GM23338 (cell line): ENCODE results near the gene PTGS1. TPM values are rescaled to one million over a fixed set of nuclear protein-coding genes. Genes with fewer than 3 reads are reported as not detected.
"Not testable (repeated sequence)": the region's sequence is repeated elsewhere in the genome, so short reads cannot be mapped to it uniquely, and the experiment has no call there.

ENCODE experiments used
- ATAC-seq: fragments of 200-7000 bp; cut with Tn5 transposase; 3 replicates; pipeline ENCODE4 v1.9.1; 2020
- DNase-seq: peaks from one replicate; pipeline ENCODE4 v3.0.0-alpha.2; 2015; ENCODE audit warnings: low spot score
- H2AFZ ChIP-seq: fragments of 200-600 bp; sonication (generic); 2 replicates; pipeline ENCODE4 v1.8.0; 2016; ENCODE audit warnings: antibody characterized with exemption, mild to moderate bottlenecking, moderate library complexity
- H3F3A ChIP-seq: fragments of 200-600 bp; sonication (generic); replicated peaks from 2 replicates; pipeline ENCODE4 v1.8.0; 2017; ENCODE audit warnings: antibody characterized with exemption, mixed run types, low read depth
- H3K27ac ChIP-seq: fragments of 200-600 bp; sonication (generic); 2 replicates; pipeline ENCODE4 v1.6.1; 2016; ENCODE audit warnings: low read depth
- H3K27me3 ChIP-seq: fragments of 200-600 bp; sonication (generic); 2 replicates; pipeline ENCODE4 v1.8.0; 2016; ENCODE audit warnings: mild to moderate bottlenecking, mixed run types, moderate library complexity; ENCODE audit not compliant: insufficient read depth
- H3K36me3 ChIP-seq: fragments of 200-600 bp; sonication (generic); 2 replicates; pipeline ENCODE4 v1.8.0; 2016; ENCODE audit warnings: mild to moderate bottlenecking; ENCODE audit not compliant: insufficient read depth
- H3K4me1 ChIP-seq: fragments of 200-600 bp; sonication (generic); 2 replicates; pipeline ENCODE4 v1.8.0; 2016; ENCODE audit warnings: mild to moderate bottlenecking, moderate library complexity; ENCODE audit not compliant: insufficient read depth
- H3K4me2 ChIP-seq: fragments of 200-600 bp; sonication (generic); 2 replicates; pipeline ENCODE4 v1.7.1; 2017; ENCODE audit warnings: mixed run types
- H3K4me3 ChIP-seq: fragments of 200-600 bp; sonication (generic); 2 replicates; pipeline ENCODE4 v1.6.1; 2016; ENCODE audit warnings: mixed run types
- H3K79me2 ChIP-seq: fragments of 200-600 bp; sonication (generic); replicated peaks from 2 replicates; pipeline ENCODE4 v1.8.0; 2017; ENCODE audit warnings: mild to moderate bottlenecking; ENCODE audit not compliant: insufficient read depth
- H3K9me2 ChIP-seq: fragments of 200-600 bp; sonication (generic); 2 replicates; pipeline ENCODE4 v1.8.0; 2017; ENCODE audit not compliant: insufficient read depth
- H4K20me1 ChIP-seq: fragments of 200-600 bp; sonication (generic); replicated peaks from 2 replicates; pipeline ENCODE4 v1.8.0; 2017; ENCODE audit warnings: mild to moderate bottlenecking; ENCODE audit not compliant: insufficient read depth
- H3K27ac Mint-ChIP-seq: 2 replicates; pipeline ENCODE4 v1.8.0; 2020; ENCODE audit warnings: inconsistent platforms, mild to moderate bottlenecking, moderate library complexity, mixed read lengths
- H3K27me3 Mint-ChIP-seq: 3 replicates; pipeline ENCODE4 v1.8.0; 2022; ENCODE audit warnings: low read depth, mild to moderate bottlenecking, moderate library complexity, mixed read lengths, inconsistent platforms; ENCODE audit not compliant: insufficient read depth, poor library complexity
- H3K36me3 Mint-ChIP-seq: 3 replicates; pipeline ENCODE4 v1.8.0; 2021; ENCODE audit warnings: low read depth, mild to moderate bottlenecking, inconsistent platforms, moderate library complexity, mixed read lengths
- H3K4me1 Mint-ChIP-seq: 3 replicates; pipeline ENCODE4 v1.8.0; 2020; ENCODE audit warnings: mild to moderate bottlenecking, inconsistent platforms, mixed read lengths
- H3K4me3 Mint-ChIP-seq: 3 replicates; pipeline ENCODE4 v1.8.0; 2021; ENCODE audit warnings: moderate library complexity, mild to moderate bottlenecking, inconsistent platforms, mixed read lengths
- H3K9me3 Mint-ChIP-seq: 3 replicates; pipeline ENCODE4 v1.8.0; 2020; ENCODE audit warnings: moderate library complexity, mild to moderate bottlenecking, inconsistent platforms, mixed read lengths
- CREB1 ChIP-seq: fragments of 250-450 bp; sonication (Bioruptor Pico); IDR thresholded peaks from 2 replicates; pipeline ENCODE4 v1.5.0; 2020; ENCODE audit warnings: low read depth, mild to moderate bottlenecking, moderate library complexity
- EZH2 ChIP-seq: fragments of 200-600 bp; sonication (generic); IDR thresholded peaks from one replicate; pipeline ENCODE4 v1.8.0; 2017; ENCODE audit warnings: antibody characterized with exemption, mild to moderate bottlenecking, low read depth; ENCODE audit not compliant: unreplicated experiment
- EZH2phosphoT487 ChIP-seq: fragments of 200-600 bp; sonication (generic); IDR thresholded peaks from one replicate; pipeline ENCODE4 v1.8.1; 2018; ENCODE audit warnings: antibody characterized with exemption; ENCODE audit not compliant: unreplicated experiment
- NANOG ChIP-seq: IDR thresholded peaks from 2 replicates; pipeline ENCODE4 v1.6.1; 2016; ENCODE audit warnings: antibody characterized with exemption, borderline replicate concordance
- POLR2AphosphoS5 ChIP-seq: IDR thresholded peaks from 2 replicates; pipeline ENCODE4 v1.6.1; 2016; ENCODE audit warnings: antibody characterized with exemption, low read depth
- ZNF331 ChIP-seq: fragments of 250-450 bp; sonication (Bioruptor Pico); IDR thresholded peaks from 2 replicates; pipeline ENCODE4 v1.5.0; 2020; ENCODE audit warnings: low read depth, mild to moderate bottlenecking, moderate library complexity
- polyA plus RNA-seq: library from polyadenylated mRNA; unstranded; fragments of >200 nt; fragmentation: Nextera tagmentation; extraction: Ambion mirVana; gene quantifications from 2 replicates; pipeline ENCODE4 v1.2.1, GENCODE V29; 2016
- total RNA-seq: library from RNA; depleted of rRNA; stranded (reverse); fragments of >200 nt; shearing (Covaris generic); gene quantifications from 2 replicates; pipeline ENCODE4 v1.2.3, GENCODE V29; 2014
- TF ChIP-seq, protein P1 (sequence below): fragments of 250-450 bp; sonication (Bioruptor Pico); IDR thresholded peaks from 2 replicates; pipeline ENCODE4 v1.5.0; 2020; ENCODE audit warnings: mild to moderate bottlenecking, moderate library complexity
- TF ChIP-seq, protein P2 (sequence below): IDR thresholded peaks from 2 replicates; pipeline ENCODE4 v1.6.1; 2016; ENCODE audit warnings: antibody characterized with exemption
- TF ChIP-seq, protein P3 (sequence below): IDR thresholded peaks from one replicate; pipeline ENCODE4 v1.6.1; 2018; ENCODE audit warnings: antibody characterized with exemption; ENCODE audit not compliant: unreplicated experiment
- TF ChIP-seq, protein P4 (sequence below), 2 experiments: fragments of 200-600 bp in 1 of 2; sonication (generic) in 1 of 2; conservative IDR thresholded peaks; 2 replicates each; pipeline versions ENCODE4 v1.5.1 to v1.6.1; 2016 to 2017; ENCODE audit warnings: antibody characterized with exemption in 2 of 2, low read depth in 2 of 2, mild to moderate bottlenecking in 2 of 2, moderate library complexity in 1 of 2

The PTGS1 gene
- total and polyA plus RNA-seq, 2 experiments from 2014 or later, result 0.48 to 1.3 TPM

DNA sequence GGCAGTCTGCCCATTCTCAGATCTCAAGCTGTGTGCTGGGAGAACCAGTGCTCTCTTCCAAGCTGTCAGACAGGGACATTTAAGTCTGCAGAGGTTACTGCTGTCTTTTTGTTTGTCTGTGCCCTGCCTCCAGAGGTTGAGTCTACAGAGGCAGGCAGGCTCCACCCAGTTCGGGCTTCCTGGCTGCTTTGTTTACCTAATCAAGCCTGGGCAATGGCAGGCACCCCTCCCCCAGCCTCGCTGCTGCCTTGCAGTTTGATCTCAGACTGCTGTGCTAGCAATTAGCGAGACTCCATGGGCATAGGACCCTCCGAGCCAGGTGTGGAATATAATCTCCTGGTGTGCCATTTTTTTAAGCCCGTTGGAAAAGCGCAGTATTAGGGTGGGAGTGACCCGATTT is 43.3 kb downstream of the PTGS1 start:
- Mint-ChIP-seq H3K9me3 (peaks cover 58% of the 10 kb centered on the region), H3K36me3 (peaks cover 11% of the 10 kb centered on the region; the same call in 2 of the 3 replicates)
- H3K4me1 Mint-ChIP-seq, H3K27ac Mint-ChIP-seq, H3K4me3 Mint-ChIP-seq, ATAC-seq, H3F3A ChIP-seq, H3K4me3 ChIP-seq, H3K27me3 Mint-ChIP-seq, H4K20me1 ChIP-seq, H3K4me1 ChIP-seq, H3K79me2 ChIP-seq, H2AFZ ChIP-seq, H3K4me2 ChIP-seq, H3K36me3 ChIP-seq, H3K27ac ChIP-seq, H3K27me3 ChIP-seq, H3K9me2 ChIP-seq, DNase-seq: not testable (repeated sequence)

DNA sequence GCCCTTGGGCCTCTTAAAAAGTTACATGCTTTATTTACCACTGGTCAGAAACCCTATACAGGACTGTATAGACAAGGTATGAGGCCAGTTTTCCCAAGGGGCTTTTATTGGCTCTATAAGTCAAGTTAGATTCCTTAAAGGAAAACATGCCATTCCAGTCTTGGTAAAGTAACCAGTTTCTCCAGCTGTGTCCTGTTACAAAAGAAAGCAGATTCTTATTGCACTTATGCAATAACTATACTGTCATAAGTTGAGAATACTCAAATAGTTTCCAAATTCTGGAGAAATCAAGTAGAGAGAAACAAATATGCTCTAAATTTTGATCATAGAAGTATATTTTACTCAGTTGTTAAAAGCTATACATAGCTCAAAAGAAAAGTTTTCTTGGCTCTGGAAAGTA is 47.2 kb downstream of the PTGS1 start:
- Histone ChIP-seq H3K27ac (no peak overlapping the region), H2AFZ (no peak overlapping the region), H3K4me2 (no peak overlapping the region), H3K4me1 (no peaks in the 10 kb centered on the region), H3F3A (no peaks in the 10 kb centered on the region), H3K36me3 (no peaks in the 10 kb centered on the region; the same call in 1 of the 2 replicates), H3K9me2 (no peaks in the 10 kb centered on the region), H3K27me3 (no peaks in the 10 kb centered on the region), H3K4me3 (no peak overlapping the region), H3K79me2 (no peaks in the 10 kb centered on the region), H4K20me1 (no peaks in the 10 kb centered on the region)
- ATAC-seq (no peak), DNase-seq (no peak)
- peaks cover 29% of the 10 kb centered on the region for H3K36me3 Mint-ChIP-seq
- peaks cover 91% of the 10 kb centered on the region for H3K9me3 Mint-ChIP-seq
- H3K27ac Mint-ChIP-seq, result no peak overlapping the region
- H3K4me1 Mint-ChIP-seq, result no peaks in the 10 kb centered on the region
- H3K27me3 Mint-ChIP-seq, result peaks cover 2% of the 10 kb centered on the region
- H3K4me3 Mint-ChIP-seq, result no peak overlapping the region
- no peak for TF ChIP-seq POLR2AphosphoS5
- TF ChIP-seq, protein P1, sequence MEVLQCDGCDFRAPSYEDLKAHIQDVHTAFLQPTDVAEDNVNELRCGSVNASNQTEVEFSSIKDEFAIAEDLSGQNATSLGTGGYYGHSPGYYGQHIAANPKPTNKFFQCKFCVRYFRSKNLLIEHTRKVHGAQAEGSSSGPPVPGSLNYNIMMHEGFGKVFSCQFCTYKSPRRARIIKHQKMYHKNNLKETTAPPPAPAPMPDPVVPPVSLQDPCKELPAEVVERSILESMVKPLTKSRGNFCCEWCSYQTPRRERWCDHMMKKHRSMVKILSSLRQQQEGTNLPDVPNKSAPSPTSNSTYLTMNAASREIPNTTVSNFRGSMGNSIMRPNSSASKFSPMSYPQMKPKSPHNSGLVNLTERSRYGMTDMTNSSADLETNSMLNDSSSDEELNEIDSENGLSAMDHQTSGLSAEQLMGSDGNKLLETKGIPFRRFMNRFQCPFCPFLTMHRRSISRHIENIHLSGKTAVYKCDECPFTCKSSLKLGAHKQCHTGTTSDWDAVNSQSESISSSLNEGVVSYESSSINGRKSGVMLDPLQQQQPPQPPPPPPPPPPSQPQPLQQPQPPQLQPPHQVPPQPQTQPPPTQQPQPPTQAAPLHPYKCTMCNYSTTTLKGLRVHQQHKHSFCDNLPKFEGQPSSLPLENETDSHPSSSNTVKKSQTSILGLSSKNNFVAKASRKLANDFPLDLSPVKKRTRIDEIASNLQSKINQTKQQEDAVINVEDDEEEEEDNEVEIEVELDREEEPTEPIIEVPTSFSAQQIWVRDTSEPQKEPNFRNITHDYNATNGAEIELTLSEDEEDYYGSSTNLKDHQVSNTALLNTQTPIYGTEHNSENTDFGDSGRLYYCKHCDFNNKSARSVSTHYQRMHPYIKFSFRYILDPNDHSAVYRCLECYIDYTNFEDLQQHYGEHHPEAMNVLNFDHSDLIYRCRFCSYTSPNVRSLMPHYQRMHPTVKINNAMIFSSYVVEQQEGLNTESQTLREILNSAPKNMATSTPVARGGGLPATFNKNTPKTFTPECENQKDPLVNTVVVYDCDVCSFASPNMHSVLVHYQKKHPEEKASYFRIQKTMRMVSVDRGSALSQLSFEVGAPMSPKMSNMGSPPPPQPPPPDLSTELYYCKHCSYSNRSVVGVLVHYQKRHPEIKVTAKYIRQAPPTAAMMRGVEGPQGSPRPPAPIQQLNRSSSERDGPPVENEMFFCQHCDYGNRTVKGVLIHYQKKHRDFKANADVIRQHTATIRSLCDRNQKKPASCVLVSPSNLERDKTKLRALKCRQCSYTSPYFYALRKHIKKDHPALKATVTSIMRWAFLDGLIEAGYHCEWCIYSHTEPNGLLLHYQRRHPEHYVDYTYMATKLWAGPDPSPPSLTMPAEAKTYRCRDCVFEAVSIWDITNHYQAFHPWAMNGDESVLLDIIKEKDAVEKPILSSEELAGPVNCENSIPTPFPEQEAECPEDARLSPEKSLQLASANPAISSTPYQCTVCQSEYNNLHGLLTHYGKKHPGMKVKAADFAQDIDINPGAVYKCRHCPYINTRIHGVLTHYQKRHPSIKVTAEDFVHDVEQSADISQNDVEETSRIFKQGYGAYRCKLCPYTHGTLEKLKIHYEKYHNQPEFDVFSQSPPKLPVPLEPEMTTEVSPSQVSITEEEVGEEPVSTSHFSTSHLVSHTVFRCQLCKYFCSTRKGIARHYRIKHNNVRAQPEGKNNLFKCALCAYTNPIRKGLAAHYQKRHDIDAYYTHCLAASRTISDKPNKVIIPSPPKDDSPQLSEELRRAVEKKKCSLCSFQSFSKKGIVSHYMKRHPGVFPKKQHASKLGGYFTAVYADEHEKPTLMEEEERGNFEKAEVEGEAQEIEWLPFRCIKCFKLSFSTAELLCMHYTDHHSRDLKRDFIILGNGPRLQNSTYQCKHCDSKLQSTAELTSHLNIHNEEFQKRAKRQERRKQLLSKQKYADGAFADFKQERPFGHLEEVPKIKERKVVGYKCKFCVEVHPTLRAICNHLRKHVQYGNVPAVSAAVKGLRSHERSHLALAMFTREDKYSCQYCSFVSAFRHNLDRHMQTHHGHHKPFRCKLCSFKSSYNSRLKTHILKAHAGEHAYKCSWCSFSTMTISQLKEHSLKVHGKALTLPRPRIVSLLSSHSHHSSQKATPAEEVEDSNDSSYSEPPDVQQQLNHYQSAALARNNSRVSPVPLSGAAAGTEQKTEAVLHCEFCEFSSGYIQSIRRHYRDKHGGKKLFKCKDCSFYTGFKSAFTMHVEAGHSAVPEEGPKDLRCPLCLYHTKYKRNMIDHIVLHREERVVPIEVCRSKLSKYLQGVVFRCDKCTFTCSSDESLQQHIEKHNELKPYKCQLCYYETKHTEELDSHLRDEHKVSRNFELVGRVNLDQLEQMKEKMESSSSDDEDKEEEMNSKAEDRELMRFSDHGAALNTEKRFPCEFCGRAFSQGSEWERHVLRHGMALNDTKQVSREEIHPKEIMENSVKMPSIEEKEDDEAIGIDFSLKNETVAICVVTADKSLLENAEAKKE, result no peak
- TF ChIP-seq, protein P2, sequence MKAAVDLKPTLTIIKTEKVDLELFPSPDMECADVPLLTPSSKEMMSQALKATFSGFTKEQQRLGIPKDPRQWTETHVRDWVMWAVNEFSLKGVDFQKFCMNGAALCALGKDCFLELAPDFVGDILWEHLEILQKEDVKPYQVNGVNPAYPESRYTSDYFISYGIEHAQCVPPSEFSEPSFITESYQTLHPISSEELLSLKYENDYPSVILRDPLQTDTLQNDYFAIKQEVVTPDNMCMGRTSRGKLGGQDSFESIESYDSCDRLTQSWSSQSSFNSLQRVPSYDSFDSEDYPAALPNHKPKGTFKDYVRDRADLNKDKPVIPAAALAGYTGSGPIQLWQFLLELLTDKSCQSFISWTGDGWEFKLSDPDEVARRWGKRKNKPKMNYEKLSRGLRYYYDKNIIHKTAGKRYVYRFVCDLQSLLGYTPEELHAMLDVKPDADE, result no peak
- TF ChIP-seq ZNF331, result no peak
- no peak for TF ChIP-seq NANOG
- TF ChIP-seq, protein P3, sequence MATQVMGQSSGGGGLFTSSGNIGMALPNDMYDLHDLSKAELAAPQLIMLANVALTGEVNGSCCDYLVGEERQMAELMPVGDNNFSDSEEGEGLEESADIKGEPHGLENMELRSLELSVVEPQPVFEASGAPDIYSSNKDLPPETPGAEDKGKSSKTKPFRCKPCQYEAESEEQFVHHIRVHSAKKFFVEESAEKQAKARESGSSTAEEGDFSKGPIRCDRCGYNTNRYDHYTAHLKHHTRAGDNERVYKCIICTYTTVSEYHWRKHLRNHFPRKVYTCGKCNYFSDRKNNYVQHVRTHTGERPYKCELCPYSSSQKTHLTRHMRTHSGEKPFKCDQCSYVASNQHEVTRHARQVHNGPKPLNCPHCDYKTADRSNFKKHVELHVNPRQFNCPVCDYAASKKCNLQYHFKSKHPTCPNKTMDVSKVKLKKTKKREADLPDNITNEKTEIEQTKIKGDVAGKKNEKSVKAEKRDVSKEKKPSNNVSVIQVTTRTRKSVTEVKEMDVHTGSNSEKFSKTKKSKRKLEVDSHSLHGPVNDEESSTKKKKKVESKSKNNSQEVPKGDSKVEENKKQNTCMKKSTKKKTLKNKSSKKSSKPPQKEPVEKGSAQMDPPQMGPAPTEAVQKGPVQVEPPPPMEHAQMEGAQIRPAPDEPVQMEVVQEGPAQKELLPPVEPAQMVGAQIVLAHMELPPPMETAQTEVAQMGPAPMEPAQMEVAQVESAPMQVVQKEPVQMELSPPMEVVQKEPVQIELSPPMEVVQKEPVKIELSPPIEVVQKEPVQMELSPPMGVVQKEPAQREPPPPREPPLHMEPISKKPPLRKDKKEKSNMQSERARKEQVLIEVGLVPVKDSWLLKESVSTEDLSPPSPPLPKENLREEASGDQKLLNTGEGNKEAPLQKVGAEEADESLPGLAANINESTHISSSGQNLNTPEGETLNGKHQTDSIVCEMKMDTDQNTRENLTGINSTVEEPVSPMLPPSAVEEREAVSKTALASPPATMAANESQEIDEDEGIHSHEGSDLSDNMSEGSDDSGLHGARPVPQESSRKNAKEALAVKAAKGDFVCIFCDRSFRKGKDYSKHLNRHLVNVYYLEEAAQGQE, result no peak
- TF ChIP-seq, protein P4, sequence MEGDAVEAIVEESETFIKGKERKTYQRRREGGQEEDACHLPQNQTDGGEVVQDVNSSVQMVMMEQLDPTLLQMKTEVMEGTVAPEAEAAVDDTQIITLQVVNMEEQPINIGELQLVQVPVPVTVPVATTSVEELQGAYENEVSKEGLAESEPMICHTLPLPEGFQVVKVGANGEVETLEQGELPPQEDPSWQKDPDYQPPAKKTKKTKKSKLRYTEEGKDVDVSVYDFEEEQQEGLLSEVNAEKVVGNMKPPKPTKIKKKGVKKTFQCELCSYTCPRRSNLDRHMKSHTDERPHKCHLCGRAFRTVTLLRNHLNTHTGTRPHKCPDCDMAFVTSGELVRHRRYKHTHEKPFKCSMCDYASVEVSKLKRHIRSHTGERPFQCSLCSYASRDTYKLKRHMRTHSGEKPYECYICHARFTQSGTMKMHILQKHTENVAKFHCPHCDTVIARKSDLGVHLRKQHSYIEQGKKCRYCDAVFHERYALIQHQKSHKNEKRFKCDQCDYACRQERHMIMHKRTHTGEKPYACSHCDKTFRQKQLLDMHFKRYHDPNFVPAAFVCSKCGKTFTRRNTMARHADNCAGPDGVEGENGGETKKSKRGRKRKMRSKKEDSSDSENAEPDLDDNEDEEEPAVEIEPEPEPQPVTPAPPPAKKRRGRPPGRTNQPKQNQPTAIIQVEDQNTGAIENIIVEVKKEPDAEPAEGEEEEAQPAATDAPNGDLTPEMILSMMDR (conservative IDR thresholded peaks at IDR 0.05; ENCODE audit: low read depth in 2 of 2), result no peak
- TF ChIP-seq EZH2, result no peak
- no peak for TF ChIP-seq CREB1 (CRISPR knock-in tag)
- TF ChIP-seq EZH2phosphoT487, result no peak
